HTR-8/SVneo (cell line): ENCODE data around the gene MTRF1.
A peak's percentile ranks its signal among the peaks of the same experiment; 100 is the strongest.

Source experiments
- DNase-seq: peaks from one replicate; pipeline ENCODE4 v3.0.0; 2011; ENCODE audit warnings: low spot score, mixed read lengths; ENCODE audit not compliant: insufficient read length
- FAIRE-seq: peaks from 2 replicates; lab custom pipeline; 2011; peaks lifted over from hg19 to GRCh38; lab: Jason Lieb, UNC

Gene MTRF1

DNA sequence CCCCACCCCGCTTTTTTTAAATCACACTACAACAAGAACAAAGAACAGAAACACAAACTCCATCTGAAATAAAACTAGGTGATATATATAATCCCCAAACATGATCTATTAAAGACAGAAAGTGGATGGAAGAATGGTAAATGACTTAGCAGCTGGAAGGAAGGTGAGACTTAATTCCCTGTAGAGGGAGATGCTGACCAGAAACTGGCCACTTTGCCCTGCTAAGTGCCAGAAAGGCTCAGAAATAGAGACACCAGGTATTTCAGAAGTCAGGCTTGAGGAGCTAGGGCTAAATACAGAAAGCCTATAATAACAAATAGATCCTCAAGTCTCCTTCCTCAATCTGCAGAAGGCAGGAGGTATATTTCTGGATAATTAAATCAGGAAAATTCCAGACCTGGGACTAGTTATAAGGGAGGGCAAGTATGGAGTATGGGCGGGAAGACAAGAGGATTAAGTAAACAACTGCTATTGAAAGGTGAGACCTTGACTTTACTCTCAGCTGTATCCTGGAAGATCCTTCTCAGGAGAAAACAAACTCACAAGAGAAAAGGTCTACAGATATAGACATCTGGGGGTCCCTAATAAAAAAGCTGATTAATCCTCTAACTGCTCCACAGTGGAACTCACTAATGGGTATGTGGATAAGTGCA is 32.2 kb downstream of the MTRF1 start:
- no peak for FAIRE-seq

DNA sequence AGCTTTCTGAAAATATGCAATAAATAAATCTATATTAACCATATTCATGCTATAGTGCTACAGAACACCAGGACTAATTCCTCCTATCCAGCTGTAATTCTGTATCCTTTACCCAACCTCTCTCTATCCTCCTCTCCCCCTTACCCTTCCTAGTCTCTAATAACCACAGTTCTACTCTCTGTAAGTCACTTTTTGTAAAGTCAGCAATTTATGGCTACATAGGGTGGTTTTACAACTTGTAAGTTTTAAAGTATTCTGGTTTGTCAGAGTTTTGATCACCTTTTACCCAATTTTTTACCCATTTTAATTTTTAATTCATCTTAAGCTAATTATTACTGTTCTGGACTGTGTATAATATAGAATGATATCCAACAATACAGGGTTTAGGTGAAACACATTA is 34.0 kb downstream of the MTRF1 start:
- FAIRE-seq (no peak), DNase-seq (no peak)

More for the DNA sequence above, 32.2 kb downstream of the MTRF1 start:
- DNase-seq: no peak

DNA sequence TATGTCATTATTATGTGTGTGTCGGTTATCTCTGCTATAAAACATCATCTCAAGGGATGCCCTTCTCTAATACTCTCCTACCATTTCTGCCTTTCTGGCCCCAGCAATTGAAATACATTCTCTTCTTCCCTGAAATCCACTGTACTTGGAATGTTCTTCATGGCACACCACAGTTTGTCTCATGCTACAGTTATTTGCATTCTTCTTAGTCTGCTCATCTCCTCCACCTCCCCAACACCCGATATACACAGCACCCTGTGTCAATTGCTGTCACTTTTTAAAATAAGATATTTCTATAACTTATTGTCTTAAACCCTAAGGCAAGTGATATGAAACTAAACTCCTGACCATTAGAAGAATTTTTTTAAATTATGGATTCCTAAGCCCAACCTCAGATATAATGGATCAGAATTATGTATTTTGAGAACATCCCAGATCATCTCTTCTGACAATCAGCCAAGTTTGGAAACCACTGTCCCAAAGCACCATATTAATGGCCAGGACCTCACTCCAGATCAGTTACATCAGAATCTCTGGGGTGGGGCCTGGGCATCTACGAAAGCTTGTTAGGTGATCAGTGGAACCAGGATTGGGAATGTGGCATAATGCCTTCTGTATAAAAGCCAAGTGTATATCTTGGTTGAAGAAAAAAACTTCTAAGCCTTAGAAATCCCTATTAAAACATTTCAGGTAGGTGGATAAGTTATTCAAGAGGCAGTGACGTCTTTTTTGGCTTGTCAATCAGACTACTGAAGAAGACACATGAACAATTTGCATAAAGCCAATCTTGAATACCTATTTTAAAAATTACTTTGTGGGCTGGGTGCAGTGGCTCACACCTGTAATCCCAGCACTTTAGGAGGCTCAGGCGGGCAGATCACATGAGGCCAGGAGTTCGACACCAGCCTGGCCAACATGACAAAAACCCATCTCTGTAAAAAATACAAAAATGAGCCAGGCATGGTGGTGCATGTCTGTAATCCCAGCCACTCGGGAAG is 39.0 kb downstream of the MTRF1 start:
- no peak for FAIRE-seq
- peak; percentile 41 for DNase-seq

DNA sequence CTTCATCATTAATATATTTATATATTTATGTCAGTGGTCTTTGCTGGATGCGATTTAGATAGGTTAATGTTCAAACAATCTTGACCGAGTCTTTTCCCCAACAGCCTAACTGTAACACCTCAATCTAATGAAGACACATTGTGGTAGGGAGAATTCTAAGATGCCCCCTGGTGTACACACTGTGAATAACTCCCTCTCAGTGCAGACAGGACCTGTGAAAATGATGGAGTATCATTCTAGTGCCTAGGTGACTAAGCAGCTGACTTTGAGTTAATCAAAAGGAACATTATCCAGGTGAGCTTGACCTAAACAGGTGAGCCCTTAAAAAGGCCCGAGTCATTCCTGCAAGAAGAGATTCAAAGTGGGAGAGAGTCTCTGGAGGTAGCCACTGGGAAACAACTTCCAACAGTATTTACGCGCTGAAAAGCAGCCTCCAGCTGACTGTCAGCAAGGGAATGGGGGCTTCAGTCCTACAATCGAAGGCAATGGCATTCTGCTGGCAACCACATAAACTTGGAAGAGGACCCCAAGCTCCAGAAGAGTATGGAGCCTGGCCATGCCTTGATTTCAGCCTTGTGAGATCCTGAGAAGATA is 41.0 kb downstream of the MTRF1 start:
- DNase-seq (peak; percentile 28), FAIRE-seq (no peak)

DNA sequence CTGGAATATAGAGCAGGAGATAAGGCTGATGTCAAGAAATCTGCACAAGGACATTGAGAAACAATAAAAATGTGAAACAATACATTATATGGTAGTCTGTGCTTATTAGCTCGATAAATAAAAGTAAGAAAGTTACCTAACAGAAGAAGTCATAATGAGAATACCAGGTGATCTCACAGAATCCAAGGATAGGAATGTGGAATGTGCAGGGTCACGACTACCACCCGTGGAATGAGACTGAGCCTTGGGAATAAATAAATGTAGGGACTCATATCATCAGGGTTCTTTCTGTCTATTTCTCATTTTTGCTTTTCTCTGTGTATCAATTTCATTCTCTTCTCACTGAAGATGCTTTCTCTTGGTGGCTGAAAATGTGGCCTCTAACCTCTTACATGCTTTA is 43.0 kb downstream of the MTRF1 start:
- no peak for FAIRE-seq
- no peak for DNase-seq

DNA sequence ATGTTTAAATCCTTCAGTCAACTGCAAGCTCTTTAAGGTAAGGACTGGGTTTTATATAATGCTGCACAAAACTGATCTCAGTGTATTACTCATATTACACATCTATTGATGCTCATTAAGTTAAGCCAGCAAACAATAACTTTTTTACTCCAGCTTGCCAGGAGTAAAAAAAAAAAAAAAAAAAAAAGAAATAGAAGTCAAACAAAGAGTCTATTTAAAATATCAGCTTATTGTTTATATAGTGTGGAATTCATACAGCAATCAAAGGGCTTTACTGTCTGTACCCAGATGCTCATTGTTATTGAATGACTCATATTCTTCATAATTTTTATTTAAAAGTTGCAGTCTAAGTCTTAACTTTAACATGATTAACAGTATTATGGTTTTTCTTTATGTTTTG is 47.2 kb downstream of the MTRF1 start:
- FAIRE-seq: no peak
- peak; percentile 6 for DNase-seq

DNA sequence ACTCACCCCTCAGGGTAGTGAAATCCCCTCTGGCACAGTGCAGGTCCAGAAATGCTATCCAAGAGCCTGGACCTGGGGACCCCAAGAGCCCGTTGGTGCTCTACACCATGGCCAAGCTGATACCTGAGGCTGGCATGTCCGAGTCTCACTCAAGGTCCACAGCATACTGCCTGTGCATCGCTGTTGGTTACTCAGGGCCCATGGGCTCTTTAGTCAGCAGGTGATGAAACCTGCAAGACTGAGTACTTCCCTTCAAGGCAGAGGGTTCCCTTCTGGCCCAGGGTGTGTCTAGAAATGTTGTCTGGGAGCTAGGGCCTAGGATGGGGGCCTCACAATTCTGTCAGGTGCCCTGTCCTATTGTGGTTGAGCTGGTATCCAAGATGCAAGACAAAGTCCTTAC is 49.5 kb downstream of the MTRF1 start:
- DNase-seq (no peak), FAIRE-seq (no peak)

DNA sequence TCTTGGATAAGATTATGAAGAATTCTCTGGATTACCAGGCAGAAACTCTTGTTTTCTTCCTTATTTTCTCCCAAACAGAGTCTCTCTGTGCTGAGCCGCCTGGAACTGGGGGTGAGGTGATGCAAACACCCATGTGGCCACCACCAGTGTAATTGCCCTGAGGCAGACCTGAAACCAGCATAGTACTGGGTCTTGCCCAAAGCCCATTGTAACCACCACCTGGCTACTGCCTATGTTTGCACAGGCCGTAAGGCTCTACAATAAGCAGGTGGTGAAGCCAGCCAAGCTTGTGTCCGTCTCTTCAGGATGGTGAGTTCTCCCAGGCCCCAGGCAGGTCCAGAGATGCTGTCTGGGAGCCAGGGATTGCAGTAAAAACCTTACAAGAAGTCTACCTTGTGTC is 50.1 kb downstream of the MTRF1 start:
- no peak for FAIRE-seq
- no peak for DNase-seq

DNA sequence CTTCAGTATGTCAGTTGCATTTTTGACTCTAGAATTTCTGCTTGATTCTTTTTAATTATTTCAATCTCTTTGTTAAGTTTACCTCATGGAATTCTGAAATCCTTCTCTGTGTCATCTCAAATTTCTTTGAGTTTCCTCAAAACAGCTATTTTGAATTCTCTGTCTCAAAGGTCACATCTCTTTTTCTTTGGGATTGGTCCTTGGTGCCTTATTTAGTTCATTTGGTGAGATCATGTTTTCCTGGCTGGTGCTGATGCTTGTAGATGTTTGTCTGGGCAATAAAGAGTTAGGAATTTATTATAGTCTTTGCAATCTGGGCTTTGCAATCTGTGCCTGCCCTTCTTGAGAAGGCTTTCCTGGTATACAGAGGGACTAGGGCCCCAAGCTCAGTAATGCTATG is 50.5 kb downstream of the MTRF1 start:
- DNase-seq: no peak
- no peak for FAIRE-seq

DNA sequence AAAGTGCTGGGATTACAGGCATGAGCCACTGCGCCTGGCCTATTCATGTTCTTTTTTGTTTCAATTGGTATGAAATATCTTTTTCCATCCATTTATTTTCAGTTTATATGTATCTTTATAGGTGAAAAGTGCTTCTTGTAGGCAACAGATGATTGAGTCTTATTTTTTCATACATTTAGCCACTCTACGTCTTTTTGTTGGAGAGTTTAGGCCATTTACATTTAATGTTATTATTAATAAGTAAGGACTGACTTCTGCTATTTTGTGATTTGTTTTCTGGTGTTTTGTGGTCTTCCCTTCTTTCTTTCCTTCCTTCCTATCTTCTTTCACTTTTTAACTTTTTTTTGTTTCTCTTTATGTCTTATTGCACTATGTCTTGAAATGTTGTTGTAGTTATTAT is 52.3 kb downstream of the MTRF1 start:
- DNase-seq (no peak), FAIRE-seq (no peak)

DNA sequence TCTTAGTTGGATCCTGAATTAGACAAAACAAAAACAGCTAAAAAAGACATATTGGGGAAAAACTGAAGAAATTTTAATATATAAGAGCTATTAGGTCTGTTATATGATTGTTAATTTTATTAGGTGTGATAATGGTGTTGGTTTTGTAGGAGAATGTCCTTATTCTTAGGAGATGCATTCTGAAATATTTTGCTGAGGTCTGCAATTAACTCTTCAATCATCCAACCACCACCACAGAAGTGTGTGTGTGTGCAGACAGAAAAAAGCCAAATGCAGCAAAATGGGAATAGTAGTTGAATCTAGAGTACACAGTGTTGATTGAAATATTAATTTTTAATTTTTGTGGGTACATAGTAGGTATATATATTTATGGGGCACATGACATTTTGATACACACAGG is 56.9 kb downstream of the MTRF1 start:
- FAIRE-seq (no peak), DNase-seq (no peak)

DNA sequence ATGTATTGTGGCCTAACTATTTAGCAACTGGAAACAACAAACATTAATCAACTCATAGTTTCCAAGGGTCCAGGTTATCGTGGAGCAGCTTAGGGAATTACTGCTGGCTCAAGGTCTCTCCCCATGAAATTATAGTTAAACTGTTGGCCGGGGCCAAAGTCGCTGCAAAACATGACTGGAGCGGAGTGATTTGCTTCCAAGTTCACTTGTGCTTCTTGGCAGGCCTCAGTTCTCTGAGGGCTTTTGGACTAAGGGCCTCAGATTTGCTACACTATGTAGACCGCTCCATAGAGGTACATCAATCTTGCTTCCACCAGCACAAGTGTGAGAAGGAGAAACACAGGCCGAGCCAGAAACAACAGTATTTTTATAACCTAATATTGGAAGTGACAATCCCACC is 59.6 kb downstream of the MTRF1 start:
- FAIRE-seq (no peak), DNase-seq (no peak)

DNA sequence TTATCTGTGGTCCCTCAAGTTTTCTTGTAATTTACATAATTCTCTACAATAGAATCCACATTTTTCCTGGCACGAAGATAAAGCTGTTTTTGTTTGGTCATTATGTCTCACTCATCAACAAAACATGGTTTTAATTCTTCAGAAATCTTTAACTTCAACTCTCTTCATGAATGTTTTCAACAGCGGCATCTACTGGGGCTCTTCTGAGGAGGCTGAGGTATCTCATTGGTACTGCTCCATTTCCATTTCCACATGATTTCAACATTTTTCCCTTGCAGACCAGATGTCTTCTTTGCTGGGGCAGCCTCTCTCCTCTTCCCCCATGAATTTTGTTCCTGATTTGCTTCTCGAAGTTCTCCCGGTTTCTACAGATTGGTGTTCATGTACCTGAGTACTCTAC is 63.2 kb downstream of the MTRF1 start:
- DNase-seq: no peak
- no peak for FAIRE-seq

DNA sequence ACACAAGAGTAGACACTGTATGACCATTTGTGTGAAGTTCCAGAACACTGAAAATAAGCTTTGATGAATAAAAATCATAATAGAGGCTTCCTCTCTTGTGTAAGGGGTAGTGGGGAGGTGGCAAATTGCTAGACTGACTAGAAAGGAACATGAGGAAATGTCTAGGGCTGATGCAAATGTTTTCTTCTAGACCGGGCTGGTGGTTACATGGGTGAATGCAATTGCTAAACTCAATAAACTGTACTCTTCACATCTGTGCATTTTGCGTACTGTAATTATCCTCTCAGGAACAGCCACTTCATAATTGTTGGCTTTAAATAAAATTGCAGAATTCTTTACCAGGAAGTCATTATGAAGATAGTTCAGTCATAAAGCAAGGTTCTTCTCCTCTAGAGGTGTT is 63.9 kb downstream of the MTRF1 start:
- FAIRE-seq (no peak), DNase-seq (no peak)

DNA sequence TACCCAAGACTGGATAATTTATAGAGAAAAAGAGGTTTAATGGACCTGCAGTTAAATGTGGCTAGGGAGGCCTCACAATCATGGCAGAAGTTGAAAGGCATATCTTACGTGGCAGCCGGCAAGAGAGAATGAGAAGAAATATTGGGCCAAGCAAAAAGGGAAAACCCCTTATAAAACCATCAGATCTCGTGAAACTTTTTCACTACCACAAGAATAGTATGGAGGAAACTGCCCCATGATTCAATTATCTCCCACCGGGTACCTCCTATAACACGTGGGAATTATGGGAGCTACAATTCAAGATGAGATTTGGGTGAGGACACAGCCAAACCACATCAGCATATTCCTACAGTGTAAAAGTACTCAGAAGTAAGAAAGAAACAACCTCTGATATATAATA is 64.3 kb downstream of the MTRF1 start:
- no peak for FAIRE-seq
- no peak for DNase-seq

DNA sequence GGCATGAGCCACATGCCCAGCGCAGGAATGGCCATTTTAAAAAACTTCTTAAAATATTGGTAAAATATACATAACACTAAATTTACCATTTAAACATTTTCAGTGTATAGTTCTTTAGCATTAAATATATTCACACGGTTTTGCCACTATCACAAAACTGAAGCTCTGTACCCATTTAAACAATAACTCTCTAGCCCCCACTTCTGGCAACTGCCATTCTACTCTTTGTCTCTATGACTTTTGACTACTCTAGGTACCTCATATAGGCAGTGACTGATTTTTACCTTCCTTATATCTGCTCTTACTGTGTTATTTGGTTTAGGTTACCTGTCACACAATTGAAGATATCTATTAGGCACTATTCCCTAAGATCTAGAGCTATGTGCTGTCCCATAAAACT is 66.8 kb downstream of the MTRF1 start:
- FAIRE-seq (no peak), DNase-seq (no peak)

DNA sequence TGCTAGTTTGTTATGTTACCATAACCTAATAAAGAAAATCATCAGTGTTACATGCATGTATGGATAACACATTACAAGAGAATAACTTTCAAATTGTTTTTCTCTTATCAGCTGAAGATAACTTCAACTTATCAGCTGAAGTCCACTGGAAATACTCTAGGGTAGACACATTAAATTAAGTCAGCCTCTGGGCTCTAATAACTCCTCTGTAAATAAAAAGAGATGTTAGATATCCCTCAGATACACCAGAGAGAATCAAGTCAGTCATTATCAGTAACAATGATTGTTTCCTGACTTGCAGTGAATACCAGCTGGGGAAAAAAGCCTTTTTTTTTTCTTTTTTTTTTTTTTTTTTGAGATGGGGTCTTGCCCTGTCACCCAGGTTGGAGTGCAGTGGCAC is 67.4 kb downstream of the MTRF1 start:
- DNase-seq (no peak), FAIRE-seq (no peak)

DNA sequence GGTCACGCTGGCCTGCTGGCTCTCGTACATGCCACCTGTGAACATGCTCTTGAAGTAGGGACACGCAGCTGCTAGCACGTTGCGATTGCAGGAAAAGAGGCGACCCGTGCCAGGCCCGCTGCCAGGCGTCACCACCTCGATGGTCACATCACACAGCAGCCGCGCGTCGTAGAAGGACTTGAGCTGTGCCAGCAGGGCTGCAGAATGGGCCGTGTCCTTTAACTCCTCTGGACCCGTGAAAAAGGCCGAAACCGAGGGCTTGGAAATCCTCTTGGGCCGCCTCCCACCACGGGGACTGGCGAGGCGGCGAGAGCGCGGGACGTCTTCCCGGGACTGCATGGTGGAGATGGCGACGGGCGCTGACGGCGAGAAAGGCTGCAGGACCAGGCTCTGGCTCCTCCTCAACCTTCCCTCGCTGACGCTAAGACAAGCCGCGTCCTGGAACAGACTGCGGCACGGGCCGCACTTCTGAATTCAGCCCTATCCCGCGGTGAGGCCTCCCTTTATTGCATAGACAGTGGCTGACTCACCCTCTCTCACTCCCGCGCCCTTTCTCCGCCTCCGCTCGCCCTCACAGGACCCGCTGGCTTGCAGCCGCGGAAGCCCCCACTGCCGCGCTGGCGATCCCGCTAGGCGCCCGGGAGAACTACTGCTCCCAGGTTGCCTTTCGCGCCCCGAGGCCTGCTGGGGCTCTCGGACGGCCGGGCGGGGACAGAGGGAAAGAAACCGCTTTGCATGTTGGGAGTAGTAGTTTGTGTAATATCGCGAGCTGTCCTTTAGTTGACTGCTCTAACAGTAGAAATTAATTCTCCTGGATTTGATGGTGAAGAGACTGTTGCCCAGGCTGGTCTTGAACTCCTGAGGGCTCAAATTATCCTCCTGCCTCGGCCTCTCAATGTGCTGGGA is 69.2 kb downstream of the MTRF1 start, which contains the start of gene KBTBD7:
TSS of gene KBTBD7 (minus strand) at position 651 of the 906 bp plus-strand sequence. CDS start at position 339, 312 bp downstream.
- DNase-seq (peak; percentile 71), FAIRE-seq (peak; percentile 55)

DNA sequence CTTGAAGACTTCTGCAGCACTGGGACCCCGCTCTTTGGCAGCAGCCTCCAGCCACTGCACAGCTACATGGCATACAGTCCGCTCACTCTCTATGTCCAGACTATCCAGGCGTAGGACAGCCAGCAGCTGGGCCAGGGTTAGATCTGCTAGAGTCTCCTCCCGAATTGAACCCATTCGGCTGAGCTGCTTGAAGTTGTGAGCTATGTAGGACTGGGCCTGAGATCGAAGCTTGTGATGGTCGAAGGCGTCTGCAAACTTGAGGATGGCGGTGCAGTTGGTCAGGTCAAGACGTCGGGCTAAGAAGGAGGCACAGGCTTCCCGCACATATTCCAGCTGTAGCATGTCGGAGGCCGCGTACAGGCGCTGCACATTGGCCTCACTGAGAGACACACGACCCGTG is 69.9 kb downstream of the MTRF1 start:
- FAIRE-seq: no peak
- no peak for DNase-seq

DNA sequence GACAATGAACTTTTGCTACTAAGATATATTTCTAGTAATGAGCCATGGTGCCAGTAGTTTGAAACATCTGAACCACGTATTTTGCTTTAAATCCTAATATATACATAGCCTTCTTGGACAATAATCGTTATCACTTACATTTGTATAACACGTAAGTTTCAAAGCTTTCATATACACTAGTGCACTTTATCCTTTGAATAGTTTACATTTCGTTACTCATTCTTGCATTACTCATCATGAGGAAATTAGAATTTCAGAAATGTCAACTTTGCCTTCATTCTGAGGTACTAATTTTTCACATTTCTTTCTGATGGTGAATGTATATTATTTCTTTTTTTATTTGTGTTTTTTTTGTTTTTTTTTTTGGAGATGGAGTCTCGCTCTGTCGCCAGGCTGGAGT is 74.8 kb downstream of the MTRF1 start:
- DNase-seq: peak; percentile 5
- no peak for FAIRE-seq
